ENCODE results near the gene SAV1. TPM values are rescaled to one million over a fixed set of nuclear protein-coding genes. Genes with fewer than 3 reads are reported as not detected.

The SAV1 gene
- total RNA-seq, 1 experiment from 2014 or later: 34.7 TPM

- no TSS peak for BruUV-seq (replicated peaks)
- POLR2A ChIA-PET: interaction anchor here (0.8 to 1.2 kb wide), 2 partner anchors 11 to 21 kb away, joined by 3 to 4 read pairs; partner anchors contain the start of gene SAV1
- Mint-ChIP-seq H3K27me3 (ENCODE audit: insufficient read depth, unreplicated experiment) (no peaks in the 10 kb centered on the region), H3K4me1 (ENCODE audit: insufficient read depth, unreplicated experiment) (no peaks in the 10 kb centered on the region), H3K27ac (ENCODE audit: low read depth, unreplicated experiment) (no peak overlapping the region), H3K4me3 (ENCODE audit: unreplicated experiment) (no peak overlapping the region), H3K36me3 (ENCODE audit: insufficient read depth, unreplicated experiment) (peaks cover 5% of the 10 kb centered on the region), H3K9me3 (ENCODE audit: unreplicated experiment) (peaks cover 7% of the 10 kb centered on the region)
- intact Hi-C loops (cut with micrococcal nuclease): no loop called here
- no peak for DNase-seq (ENCODE audit: unreplicated experiment)
- TF ChIP-seq, protein P1, sequence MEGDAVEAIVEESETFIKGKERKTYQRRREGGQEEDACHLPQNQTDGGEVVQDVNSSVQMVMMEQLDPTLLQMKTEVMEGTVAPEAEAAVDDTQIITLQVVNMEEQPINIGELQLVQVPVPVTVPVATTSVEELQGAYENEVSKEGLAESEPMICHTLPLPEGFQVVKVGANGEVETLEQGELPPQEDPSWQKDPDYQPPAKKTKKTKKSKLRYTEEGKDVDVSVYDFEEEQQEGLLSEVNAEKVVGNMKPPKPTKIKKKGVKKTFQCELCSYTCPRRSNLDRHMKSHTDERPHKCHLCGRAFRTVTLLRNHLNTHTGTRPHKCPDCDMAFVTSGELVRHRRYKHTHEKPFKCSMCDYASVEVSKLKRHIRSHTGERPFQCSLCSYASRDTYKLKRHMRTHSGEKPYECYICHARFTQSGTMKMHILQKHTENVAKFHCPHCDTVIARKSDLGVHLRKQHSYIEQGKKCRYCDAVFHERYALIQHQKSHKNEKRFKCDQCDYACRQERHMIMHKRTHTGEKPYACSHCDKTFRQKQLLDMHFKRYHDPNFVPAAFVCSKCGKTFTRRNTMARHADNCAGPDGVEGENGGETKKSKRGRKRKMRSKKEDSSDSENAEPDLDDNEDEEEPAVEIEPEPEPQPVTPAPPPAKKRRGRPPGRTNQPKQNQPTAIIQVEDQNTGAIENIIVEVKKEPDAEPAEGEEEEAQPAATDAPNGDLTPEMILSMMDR (IDR thresholded peaks at IDR 0.05; ENCODE audit: unreplicated experiment): no peak
- CTCF ChIA-PET: no interaction called here
Observed at GRCh38 chr14:50688875-50689274, 20.8 kb upstream of the SAV1 start.

DNA sequence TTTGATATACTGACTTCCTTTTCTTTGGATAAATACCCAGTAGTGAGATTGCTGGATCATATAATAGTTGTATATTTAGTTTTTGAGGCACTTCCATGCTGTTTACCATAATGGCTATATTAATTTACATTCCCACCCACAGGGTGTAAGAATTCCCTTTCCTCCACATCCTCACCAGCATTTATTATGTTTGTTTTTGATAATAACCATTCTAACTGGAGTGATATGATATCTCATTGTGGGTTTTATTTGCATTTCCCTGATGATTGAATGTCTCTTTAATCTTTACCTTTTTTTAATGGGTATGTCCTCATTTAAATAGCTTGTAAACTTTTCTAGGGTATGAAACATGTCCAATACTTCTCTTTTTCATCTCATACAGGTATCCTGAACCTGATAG, 11.6 kb upstream of the SAV1 start:
- TF ChIP-seq, protein P1 (IDR thresholded peaks at IDR 0.05; ENCODE audit: unreplicated experiment): no peak
- intact Hi-C loops (cut with micrococcal nuclease): no loop called here
- no peaks in the 10 kb centered on the region for H3K9me3 Mint-ChIP-seq (ENCODE audit: unreplicated experiment)
- H3K4me1 Mint-ChIP-seq (ENCODE audit: insufficient read depth, unreplicated experiment): peaks cover 28% of the 10 kb centered on the region
- H3K27ac Mint-ChIP-seq (ENCODE audit: low read depth, unreplicated experiment): no peak overlapping the region
- ChIA-PET POLR2A (interaction anchor here (0.6 to 1.2 kb wide), 2 partner anchors 11 to 33 kb away, joined by 5 to 7 read pairs; partner anchors contain the start of gene SAV1), CTCF (no interaction called here)
- no TSS peak for BruUV-seq (replicated peaks)
- peaks cover 6% of the 10 kb centered on the region for H3K36me3 Mint-ChIP-seq (ENCODE audit: insufficient read depth, unreplicated experiment)
- no peaks in the 10 kb centered on the region for H3K27me3 Mint-ChIP-seq (ENCODE audit: insufficient read depth, unreplicated experiment)
- no peak for DNase-seq (ENCODE audit: unreplicated experiment)
- H3K4me3 Mint-ChIP-seq (ENCODE audit: unreplicated experiment): no peak overlapping the region

DNA sequence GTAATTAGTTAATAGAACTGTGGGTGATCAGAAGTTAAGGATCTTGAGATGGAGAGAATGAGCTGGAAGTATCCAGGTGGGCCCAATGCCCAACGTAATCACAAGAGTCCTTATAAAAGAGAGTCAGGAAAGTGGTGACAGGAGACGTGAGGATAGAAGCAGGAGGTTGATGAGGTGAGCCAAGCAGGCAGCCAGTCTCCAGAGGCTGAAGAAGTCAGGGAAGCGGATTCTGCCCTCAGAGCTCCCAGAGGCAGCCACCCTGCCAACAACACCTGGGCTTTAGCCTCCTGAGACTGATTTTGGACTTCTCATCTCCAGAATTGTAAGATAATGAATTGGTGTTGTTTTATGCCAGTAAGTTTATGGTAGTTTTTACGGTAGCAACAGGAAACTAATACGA, 10.1 kb upstream of the SAV1 start:
- H3K4me3 Mint-ChIP-seq (ENCODE audit: unreplicated experiment): peak overlapping the region; percentile 32
- BruUV-seq (replicated peaks): no TSS peak
- peaks cover 6% of the 10 kb centered on the region for H3K36me3 Mint-ChIP-seq (ENCODE audit: insufficient read depth, unreplicated experiment)
- intact Hi-C loops (cut with micrococcal nuclease): no loop called here
- CTCF ChIA-PET: interaction anchor here (0.6 to 1.8 kb wide), 7 partner anchors 9 to 135 kb away, joined by 3 to 5 read pairs (median 3); no protein-coding TSS in a partner anchor
- no peaks in the 10 kb centered on the region for H3K9me3 Mint-ChIP-seq (ENCODE audit: unreplicated experiment)
- H3K4me1 Mint-ChIP-seq (ENCODE audit: insufficient read depth, unreplicated experiment): peaks cover 28% of the 10 kb centered on the region
- TF ChIP-seq, protein P1 (IDR thresholded peaks at IDR 0.05; ENCODE audit: unreplicated experiment): no peak
- no peaks in the 10 kb centered on the region for H3K27me3 Mint-ChIP-seq (ENCODE audit: insufficient read depth, unreplicated experiment)
- peak overlapping the region; percentile 73 for H3K27ac Mint-ChIP-seq (ENCODE audit: low read depth, unreplicated experiment)
- no peak for DNase-seq (ENCODE audit: unreplicated experiment)
- POLR2A ChIA-PET: interaction anchor here (0.7 to 3.0 kb wide), 11 partner anchors 10 to 135 kb away, joined by 3 to 40 read pairs (median 6); partner anchors contain the start of genes ATL1 and SAV1

DNA sequence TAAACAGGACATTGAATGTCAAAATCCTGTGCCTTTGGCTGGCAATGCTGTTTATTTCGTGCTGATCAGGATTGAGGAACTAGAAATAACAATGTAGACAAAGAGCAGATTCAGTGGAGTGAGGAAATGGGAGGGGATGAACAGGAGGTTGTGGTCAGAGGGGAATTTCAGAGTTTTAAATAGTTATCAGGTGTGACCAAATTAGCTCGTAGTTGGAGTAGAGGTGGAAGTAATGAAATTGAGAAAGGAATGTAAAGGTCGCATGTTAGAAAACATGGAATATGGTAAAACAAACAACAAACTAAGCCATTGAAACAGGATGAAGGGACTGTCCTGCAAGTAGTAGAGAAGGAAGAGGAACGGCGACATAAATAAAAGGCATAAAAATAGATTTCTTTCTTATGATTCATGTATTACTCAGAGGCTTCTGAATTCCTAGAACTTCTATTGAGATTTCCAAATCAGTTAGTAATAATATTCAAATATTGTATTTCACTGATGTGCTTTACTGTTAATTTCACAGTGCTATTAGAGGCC, 9.5 kb upstream of the SAV1 start:
- no TSS peak for BruUV-seq (replicated peaks)
- Mint-ChIP-seq H3K27ac (ENCODE audit: low read depth, unreplicated experiment) (peak overlapping the region; percentile 73), H3K4me3 (ENCODE audit: unreplicated experiment) (peak overlapping the region; percentile 32), H3K27me3 (ENCODE audit: insufficient read depth, unreplicated experiment) (no peaks in the 10 kb centered on the region), H3K36me3 (ENCODE audit: insufficient read depth, unreplicated experiment) (peaks cover 6% of the 10 kb centered on the region), H3K9me3 (ENCODE audit: unreplicated experiment) (no peaks in the 10 kb centered on the region), H3K4me1 (ENCODE audit: insufficient read depth, unreplicated experiment) (peaks cover 28% of the 10 kb centered on the region)
- CTCF ChIA-PET: interaction anchor here (0.6 to 1.8 kb wide), 10 partner anchors 9 to 135 kb away, joined by 3 to 5 read pairs (median 3); partner anchors contain the start of gene SAV1
- peak; percentile 75 for DNase-seq (ENCODE audit: unreplicated experiment)
- TF ChIP-seq, protein P1 (IDR thresholded peaks at IDR 0.05; ENCODE audit: unreplicated experiment): no peak
- POLR2A ChIA-PET: interaction anchor here (0.6 to 3.0 kb wide), 20 partner anchors 9 to 365 kb away, joined by 3 to 40 read pairs (median 4); partner anchors contain the start of genes ATL1, DMAC2L, L2HGDH and SAV1
- intact Hi-C loops (cut with micrococcal nuclease): no loop called here
